ENCODE results near the gene CRAMP1.

- TF ChIP-seq CTCF (IDR thresholded peaks at IDR 0.05) = no peak
- no peak for TF ChIP-seq POLR2A (IDR thresholded peaks at IDR 0.05)
Measured at GRCh38 chr16:1621851-1622250, 9.7 kb downstream of the CRAMP1 start.
